ENCODE results near the gene ROR2.
"Not testable (repeated sequence)": the region's sequence is repeated elsewhere in the genome, so short reads cannot be mapped to it uniquely, and the experiment has no call there.

The ROR2 gene

DNA sequence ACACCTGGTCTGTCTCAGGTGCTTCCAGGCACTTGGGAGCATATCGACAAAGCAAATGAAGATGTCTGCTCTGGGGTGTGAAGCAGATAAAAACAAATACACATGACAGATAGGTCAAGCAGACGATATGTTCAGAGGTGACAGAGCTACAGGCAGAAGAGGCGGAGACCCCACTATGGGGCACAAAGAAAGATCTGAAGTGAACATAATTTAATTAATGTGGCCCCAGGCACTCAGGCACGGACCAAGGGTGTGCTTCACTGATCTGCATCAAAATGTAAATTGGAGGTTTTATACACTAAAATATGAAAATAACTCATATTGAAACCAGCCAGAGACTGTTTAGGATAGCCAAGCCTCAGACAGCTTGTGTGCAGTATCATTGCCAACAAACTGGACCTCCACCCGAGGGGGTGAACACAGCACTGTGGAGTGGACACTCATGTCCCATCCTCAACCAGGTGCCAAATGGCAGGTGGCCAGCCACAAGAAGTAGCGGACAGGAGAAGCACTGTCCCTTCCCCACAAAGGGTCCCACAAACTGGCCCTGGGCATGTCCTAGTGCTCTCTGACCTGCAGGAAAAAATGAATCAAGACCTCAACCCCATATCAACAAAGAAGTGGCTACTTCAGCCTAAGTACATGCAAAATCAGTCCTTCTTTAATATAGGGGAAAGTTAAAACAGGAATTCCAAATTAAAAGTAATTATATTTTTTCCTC, 29.2 kb downstream of the ROR2 start:
- DNase-seq, result no peak

DNA sequence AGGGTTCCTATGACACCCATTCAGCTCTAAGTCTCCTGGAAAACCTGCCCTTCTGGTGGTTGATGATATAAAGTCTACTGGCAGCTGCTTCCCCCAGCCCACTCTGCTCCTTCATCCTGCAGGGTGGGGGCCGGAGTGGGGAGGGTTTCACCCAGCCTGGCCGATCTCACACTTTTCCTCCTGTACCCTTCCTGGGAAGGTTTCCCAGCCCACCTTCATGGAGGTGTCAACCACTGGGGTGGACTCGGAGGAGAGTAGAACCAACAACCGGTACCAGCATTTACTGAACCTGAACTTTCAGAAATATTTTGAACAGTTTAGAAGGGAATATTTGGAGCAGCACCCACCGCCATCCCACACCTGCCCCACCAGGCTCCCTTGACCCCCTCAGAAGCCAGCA, 30.4 kb downstream of the ROR2 start:
- no peak for DNase-seq

DNA sequence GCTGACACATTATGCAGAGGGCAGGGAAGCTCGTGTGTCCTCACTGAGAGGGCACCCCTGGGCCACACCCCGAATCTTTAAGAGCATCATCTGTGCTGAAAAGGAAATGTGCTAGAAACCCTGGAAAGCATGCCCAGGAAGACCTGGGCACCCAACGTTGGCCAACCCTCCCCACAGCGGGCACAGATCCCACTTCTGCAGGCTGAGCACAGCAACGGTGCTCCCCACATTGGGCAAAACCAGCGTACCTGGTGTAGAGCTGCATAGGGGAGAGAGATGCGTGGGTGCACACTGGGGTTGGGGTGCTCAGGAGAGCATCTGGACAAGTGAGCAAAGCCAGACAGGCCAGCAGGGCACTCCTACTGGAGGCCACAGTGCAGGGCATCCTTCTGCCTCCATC, 32.6 kb downstream of the ROR2 start:
- DNase-seq, result no peak

DNA sequence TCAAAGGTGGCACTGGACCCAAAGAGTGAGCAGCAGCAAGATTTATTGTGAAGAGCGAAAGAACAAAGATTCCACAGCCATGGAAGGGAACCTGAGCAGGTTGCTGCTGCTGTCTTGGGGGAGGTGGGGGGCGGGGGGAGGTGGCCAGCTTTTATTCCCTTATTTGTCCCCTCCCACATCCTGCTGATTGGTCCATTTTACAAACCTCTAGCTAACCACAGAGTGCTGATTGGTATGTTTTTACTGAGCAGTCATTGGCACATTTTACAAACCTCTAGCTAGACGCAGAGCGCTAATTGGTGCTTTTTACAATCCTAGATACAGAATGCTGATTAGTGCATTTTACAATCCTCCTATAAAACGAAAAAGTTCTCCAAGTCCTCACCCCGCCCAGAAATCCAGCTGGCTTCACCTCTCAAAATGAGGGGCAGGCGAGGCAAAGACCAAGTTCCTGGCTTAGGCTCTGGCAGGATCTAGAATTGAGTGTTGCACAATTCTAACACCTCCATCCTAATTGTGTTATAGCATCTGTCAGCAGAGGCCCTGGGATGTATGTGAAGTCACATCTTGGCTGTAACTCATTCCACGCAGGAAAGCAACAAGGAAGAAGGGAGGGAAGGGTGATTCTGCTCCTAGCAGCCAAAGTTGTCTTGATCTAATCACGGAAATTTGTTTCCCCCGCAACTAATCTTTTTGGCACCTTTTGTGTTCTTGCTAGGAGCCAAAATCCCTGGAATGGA, 34.3 kb downstream of the ROR2 start:
- no peak for DNase-seq

DNA sequence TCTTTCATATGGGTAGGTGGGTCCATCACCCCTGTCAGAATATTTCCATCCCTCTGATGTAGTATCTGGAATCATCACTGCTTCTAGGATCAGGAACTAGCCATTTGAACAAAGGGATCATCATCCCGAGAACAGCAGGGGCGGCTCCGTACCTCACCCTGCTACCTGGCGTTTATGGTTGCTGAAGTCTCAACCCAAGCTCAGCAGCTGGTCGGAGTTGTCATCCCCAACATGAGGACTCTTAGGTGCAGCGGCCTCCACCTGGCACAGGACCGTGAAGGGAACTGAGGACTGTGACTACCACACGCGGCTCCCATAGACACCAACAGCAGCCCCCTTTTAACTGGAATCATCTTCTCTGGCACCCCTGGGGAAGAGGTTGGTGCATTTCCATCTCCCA, 35.1 kb downstream of the ROR2 start:
- no peak for DNase-seq

DNA sequence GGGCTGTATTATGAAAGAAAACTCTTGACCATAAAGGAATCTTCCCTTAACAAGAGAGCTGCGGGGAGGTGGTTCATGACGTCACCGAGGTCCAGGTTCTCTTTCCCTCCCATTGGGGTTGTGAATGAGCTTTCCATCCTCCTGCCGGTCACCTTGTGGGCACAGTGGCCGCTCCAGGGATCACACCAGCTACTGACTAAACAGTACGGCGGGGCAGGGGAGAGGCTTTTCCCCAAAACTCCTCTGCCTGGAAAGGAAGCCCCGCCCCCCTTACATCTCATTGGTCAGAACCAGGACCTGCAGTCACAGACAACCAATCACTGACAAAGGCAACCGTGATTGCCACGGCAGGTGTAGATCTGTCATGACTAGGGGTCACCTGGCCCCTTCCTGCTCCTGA, 35.6 kb downstream of the ROR2 start:
- no peak for DNase-seq

DNA sequence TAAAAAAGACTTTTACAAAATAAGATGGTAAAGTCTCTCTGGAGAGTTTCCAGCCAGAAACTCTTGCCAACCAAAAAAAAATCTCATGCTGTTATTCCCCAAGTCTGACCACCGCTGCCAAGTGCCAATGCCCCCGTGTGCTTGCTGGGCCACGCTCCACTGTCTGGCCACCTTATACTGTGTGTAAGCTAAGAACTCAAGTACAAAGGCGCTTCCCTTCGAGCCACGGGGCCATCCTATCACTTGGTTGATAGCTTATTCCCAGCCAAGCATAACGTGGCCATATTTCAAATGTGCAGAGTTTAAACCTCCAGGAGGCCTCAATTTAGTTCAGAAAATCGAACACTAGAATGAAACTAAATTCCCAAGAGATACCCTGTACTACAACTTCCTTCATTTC, 36.0 kb downstream of the ROR2 start:
- DNase-seq, result no peak

DNA sequence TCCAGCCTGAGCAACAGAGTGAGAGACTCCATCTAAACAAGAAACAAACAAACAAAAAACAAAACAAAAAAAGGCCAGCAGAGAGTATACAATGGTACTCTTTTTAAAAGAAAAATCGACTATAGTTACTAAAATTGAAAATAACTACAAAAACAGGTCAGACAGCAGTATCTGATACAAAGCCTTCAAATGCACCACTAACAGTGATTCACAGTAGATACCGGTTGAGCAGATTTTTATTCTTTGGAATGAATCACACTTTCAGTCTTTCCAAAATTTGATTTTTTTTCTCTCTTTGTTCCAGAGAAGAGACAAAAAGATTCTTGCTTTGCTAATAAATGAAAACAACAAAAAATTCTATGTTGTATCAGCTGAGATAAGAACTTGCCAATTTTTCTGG, 36.9 kb downstream of the ROR2 start:
- no peak for DNase-seq

DNA sequence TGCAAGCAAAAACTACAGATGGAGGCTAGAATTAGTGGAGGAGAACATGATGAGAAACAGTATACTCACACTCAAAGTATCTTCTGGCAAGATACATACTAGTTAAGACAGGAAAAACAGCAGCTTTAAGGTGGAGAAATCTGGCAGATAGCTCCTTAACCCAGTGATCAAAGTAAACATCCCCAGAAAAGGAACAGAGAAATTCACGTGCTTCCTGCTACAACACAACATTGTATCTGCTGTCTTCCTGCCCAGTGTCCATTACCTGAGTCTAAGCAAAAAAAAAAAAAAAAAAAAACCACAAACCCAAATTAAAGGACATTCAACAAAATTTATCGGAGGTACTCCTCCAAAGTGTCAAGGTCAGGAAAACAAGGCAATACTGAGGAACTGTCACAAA, 38.4 kb downstream of the ROR2 start:
- DNase-seq, result no peak

DNA sequence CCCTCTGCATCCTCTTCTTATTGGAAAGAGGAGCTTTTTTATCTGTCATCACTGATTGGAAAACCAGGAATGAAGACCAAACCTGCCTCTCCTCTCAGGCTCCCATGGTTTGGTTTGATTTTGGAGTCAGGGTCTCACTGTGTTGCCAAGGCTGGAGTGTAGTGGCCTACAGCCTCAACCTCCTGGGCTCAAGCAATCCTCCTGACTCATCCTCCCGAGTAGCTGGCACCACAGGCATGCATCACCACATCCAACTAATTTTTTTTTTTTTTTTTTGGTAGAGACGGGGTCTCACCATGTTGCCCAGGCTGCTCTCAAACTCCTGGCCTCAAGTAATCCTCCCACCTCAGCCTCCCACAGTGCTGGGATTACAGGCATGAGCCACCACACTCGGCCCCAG, 40.8 kb downstream of the ROR2 start:
- DNase-seq, result not testable (repeated sequence)

DNA sequence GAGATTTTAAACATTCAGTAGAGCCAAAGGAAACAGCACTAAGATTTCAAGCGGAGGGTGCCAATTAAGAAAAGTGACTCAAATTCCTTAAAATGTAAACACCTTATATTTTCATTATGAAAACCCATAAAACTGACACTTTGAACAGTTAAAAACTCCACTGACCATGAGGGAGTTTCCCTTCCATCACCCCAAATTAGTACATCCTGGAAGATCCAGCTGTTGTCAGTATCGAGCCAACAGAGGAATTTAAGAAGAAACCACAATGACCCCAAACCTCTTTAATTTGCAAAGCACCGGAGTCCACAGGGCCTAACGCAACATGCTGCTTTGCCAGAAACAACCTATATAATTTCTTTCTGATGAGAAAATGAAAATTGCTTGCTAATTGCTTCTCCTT, 41.3 kb downstream of the ROR2 start:
- no peak for DNase-seq

DNA sequence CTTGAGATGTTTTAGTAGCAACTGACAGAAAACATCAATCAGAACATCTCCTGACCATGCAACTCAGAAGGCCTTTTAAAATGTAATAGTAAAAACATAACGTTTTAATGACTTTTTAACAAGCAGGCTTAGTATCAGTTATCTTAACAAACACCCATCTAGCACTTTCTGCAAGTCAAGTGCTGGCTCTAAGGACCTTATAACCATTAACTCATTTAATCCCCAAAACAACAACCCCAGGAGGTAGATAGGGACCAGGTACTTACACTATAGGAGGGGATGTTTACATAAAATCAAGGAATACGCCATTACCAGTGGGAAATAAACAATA, 41.8 kb downstream of the ROR2 start:
- no peak for DNase-seq

DNA sequence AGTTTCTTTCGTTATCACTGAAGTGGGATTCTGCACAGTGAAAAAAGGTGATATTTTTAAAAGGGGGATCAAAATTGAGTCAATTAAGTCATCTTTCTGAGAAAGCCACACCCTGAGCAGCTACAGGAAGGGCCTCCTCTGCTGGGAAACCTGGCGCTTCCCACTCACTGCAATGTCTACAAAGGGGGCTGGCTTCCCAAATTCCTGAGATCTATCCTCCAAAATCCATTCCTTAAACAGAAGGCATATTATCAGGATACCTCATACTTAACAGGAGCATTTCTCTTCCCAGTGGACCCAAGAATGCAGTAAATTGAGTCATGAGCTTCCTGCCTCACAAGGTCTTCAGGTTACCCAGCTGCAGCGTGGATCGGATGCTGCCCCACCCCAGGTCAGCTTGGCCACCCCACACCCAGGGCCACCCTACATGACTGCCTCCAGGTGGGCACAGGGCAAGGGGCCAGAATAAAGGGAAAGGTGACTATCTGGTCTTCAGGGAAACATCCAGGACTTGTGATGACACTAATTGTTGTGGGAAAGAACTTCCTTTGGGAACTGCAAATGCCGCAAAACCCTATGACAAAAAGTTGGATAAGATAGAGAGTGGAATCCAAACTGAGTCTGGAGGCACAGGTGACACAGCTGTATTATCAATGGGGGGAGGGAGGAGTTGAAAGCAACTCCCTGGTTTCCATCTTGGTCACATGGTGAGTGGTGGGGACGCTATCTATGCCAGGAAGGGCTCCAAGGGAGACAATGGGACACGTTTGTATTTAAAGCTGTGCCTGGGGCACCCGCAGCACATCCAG, 42.3 kb downstream of the ROR2 start:
- DNase-seq, result no peak

DNA sequence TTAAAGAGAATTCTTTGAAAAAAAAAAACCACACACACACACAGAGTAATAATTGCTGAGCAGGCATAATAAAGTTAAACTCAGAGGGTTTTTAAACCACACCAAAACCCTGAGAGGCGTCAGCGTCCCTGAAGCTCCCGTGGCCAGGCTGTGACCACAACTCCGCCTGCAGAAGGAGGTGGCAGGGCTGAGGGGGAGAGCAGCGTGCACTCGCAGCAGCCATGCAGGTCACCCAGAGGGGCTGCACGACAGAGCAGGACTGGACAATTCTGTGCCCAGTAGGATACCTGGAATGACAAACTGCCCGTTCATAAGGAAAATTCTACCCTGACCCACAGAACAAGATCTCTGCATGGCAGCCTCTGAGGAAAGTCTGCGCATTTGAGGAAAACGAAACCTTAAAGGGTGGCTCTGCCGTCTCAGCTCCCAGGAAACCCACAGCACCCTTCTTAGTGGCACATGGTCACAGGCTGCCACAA, 44.0 kb downstream of the ROR2 start:
- peak; percentile 30 to 58 for DNase-seq

DNA sequence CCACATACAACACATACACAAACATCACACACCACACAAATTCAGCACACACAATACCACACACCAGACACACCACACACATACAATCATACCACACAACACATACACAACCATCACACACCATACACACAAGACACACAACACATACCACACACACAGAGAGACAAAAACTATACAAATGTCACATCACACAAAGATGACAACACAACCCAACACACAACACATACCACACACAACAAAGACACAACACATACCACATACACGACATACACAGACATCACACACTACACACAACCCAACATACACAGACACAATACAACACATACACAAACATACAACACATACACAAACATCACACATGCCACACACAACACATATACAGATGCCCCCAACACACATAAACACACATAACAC, 44.8 kb downstream of the ROR2 start:
- DNase-seq, result no peak

DNA sequence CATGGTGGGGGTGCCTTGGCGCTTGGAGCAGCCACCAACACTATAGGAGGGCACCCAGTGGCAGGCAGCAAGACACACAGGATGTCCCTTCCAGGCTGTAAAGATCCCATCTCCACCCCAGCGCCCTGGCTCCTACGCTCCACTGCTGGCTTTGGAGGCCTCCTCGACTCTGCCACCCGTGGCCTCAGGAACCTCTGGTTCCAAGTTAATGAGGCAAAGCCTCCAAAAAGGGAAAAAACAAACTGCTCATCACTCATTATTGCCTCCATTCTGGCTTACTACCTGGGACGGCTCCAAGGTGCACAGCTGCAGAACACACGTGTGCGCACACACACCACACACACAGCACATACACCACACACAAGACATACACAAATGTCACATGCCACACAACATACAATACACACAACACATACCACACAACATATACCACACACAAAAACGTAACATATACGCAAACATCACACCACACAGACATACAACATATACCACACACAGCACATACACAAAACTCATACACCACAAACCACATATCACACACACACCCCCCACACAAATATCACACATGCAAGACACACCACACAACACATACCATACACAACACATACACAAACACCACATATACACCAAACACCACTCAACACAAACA, 45.3 kb downstream of the ROR2 start:
- DNase-seq, result no peak

DNA sequence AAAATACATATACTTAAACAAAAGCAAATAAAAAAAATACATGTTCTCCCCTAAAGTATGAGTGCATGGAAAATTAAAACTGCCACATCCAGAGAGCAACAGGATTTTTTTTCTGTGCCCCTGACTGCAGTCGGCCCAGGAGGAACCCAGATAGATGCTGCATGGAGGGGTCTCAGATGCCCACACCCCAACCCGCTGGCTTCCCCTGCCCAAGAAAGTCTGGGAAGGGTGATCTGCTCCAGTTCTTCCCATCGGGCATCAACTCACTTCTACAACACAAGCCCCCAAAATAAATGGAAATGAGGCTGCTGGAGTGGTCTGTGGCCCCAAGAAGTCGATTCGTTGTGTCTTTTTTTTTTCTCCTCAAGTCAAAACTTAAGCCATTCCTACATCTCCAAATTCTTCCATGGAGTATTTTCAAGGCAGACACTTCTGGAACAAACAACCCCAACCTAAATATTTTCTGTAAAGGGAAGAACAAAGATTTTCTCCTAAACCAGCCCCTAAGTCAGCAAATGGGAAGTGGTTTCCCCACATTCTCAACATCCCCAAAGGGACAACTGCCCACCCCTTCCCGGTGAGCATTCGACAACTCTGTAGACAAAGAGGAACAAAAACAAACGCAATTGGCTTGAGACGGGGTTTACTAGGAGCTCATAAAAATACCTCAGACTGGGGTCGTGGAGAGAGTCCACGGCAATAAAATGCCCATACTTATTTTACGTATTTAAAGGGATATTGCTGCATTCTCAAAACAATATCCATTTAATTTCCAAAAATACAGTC, 46.7 kb downstream of the ROR2 start:
- no peak for DNase-seq

DNA sequence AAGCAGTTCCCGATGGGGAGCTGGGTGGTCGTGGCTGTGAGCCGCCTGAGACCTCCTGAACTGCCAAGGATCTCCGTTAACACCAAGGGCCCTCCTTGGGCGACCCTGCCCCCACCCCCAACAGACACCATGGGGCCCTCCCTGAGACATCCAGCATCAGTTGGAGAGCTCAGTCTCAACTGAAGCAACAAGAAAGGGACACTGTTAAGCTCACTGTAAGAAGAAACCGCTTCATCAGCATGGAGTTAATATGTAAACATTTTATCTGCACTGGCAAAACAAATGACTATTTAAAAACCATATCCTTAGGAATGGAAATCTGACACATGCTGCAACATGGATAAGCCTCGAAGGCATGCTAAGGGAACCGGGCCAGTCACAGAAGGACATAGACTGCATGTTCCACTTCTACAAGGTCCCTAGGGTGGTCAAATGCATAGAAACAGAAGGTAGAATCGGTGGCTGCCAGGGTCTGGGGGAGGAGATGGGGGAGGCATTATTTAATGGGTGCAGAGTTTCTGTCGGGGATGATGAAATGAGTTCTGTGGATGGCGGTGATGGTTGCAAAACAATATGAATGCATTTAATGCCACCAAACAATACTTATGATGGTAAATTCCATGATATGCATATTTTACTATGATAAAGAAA, 47.4 kb downstream of the ROR2 start:
- no peak for DNase-seq

DNA sequence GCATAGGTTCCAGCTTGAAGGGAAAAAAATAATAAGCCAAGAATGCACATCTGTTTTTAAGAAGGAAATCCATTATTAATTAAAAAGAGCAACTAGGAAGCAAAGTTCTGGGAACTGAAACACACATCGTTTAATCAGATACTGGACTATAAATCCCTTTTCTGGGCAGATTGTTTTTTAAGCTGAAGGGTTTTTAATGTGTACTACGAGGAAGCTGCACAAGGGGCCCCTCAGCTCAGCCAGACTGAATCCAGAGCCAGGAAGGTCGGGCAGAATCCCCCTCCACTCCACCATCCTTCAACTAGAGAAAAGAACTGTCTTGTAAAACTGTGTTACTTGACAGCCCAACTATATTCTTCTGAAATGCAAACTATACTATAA, 49.2 kb downstream of the ROR2 start:
- DNase-seq, result no peak

DNA sequence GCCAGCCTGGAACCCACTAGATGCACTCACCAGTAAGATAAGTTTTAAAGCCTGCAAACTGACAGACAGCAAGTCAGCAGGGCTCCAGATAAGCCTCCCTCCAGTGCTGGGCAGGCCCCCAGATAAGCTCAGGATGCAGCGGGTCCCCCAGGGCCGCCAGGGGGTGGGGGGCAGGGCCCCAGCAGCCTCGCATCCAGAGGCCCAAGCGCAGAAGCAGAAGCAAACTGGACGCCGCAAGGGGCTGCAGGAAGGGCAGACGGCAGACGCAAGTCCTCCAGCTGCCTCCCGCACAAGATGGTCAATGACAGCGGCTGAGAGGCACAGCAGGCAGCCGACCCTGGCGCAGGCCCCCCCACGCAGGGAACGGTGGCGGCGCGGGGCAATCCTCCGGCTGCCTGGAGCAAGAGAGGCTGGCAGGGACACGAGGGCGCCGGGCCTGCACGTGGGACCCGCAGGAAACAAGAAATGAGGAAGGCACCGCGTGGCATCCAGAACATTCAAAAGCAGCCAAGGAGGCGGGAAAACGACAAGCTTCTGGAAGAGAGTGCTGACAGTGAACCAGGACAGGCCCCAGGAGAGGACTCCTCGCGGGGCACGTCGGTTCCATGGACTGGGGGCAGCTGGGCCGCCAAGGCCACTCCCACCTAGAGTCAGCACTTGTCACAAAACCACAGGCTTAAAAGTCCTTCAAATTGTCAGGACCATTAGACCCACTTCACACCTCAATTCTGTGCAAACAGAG, 49.8 kb downstream of the ROR2 start:
- no peak for DNase-seq

DNA sequence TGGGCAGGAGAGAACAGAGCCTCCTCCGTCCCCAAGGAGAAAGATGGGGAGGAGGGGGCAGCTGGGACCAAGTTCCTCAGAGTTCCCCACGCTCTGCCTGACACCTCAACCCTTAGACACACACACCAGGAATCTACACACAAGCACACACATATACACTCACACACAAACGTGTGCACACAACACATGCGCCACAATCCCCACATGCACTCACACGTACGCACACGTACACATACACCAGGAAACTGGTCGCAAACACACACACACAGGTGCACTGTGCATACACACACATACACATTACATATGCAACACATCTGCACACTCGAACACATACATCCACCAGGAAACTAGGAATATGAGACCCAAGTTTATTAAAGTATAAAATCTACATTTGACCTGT, 50.4 kb downstream of the ROR2 start:
- no peak for DNase-seq
